CD14-positive monocyte (primary cell): ENCODE measurements around the gene IL1B. TPM values are rescaled to one million over a fixed set of nuclear protein-coding genes. Genes with fewer than 3 reads are reported as not detected.

ENCODE experiments used
- DNase-seq, 3 donors: peaks; one replicate each; pipeline ENCODE4 v3.0.0-alpha.2; 2011 to 2022
- H2AFZ ChIP-seq: 2 replicates; pipeline ENCODE4 v1.6.0; 2012; ENCODE audit warnings: mild to moderate bottlenecking, low read depth, low read length, inconsistent platforms; ENCODE audit not compliant: insufficient read depth, poor library complexity, severe bottlenecking
- H3K27ac ChIP-seq, 2 donors: 1 replicate in 1 of 2; 2 replicates in 1 of 2; pipeline ENCODE4 v1.5.1; 2012 to 2013; ENCODE audit warnings: low read length in 2 of 2, control low read depth in 1 of 2, inconsistent platforms in 1 of 2, low read depth in 1 of 2, mild to moderate bottlenecking in 1 of 2
- H3K27me3 ChIP-seq, 2 donors: one replicate each; pipeline versions ENCODE4 v1.6.0 to v1.6.1; 2011 to 2013; ENCODE audit warnings: low read length in 2 of 2; ENCODE audit not compliant: control insufficient read depth in 2 of 2, insufficient read depth in 2 of 2
- H3K36me3 ChIP-seq, 2 donors: replicated peaks in 1 of 2; 1 replicate in 1 of 2; 2 replicates in 1 of 2; pipeline versions ENCODE4 v1.5.1 to v1.6.1; 2012 to 2013; ENCODE audit warnings: low read length in 2 of 2, control low read depth in 1 of 2, inconsistent platforms in 1 of 2, mild to moderate bottlenecking in 1 of 2; ENCODE audit not compliant: insufficient read depth in 2 of 2, control insufficient read depth in 1 of 2
- H3K4me1 ChIP-seq, 2 donors: 1 replicate in 1 of 2; 2 replicates in 1 of 2; pipeline versions ENCODE4 v1.5.1 to v1.6.1; 2012 to 2013; ENCODE audit warnings: low read length in 2 of 2, control low read depth in 1 of 2, inconsistent platforms in 1 of 2, mild to moderate bottlenecking in 1 of 2, moderate library complexity in 1 of 2; ENCODE audit not compliant: insufficient read depth in 2 of 2, control insufficient read depth in 1 of 2
- H3K4me2 ChIP-seq: replicated peaks from 2 replicates; pipeline ENCODE3; 2012; ENCODE audit warnings: low read length, moderate library complexity, mild to moderate bottlenecking; ENCODE audit not compliant: poor library complexity, severe bottlenecking; ENCODE audit errors: extremely low read depth
- H3K4me3 ChIP-seq, 3 experiments: fragments of 200-600 bp in 1 of 3; sonication (generic) in 1 of 3; replicated peaks in 1 of 3; 1 replicate in 2 of 3; 2 replicates in 1 of 3; pipeline ENCODE4 v1.5.1; 2011 to 2013; ENCODE audit warnings: low read length in 3 of 3, mild to moderate bottlenecking in 3 of 3, control low read depth in 2 of 3, low read depth in 2 of 3, inconsistent platforms in 1 of 3, moderate library complexity in 1 of 3
- H3K79me2 ChIP-seq: 2 replicates; pipeline ENCODE4 v1.6.0; 2012; ENCODE audit warnings: mild to moderate bottlenecking, control low read depth, inconsistent platforms, low read length, moderate library complexity; ENCODE audit not compliant: insufficient read depth
- H3K9ac ChIP-seq: 2 replicates; pipeline ENCODE4 v1.6.0; 2017; ENCODE audit warnings: low read length, mild to moderate bottlenecking; ENCODE audit not compliant: insufficient read depth, poor library complexity, severe bottlenecking
- H3K9me3 ChIP-seq, 2 donors: replicated peaks in 1 of 2; 1 replicate in 1 of 2; 2 replicates in 1 of 2; pipeline versions ENCODE4 v1.5.1 to v1.6.1; 2012 to 2013; ENCODE audit warnings: low read length in 2 of 2, control low read depth in 1 of 2; ENCODE audit not compliant: control insufficient read depth in 1 of 2, insufficient read depth in 1 of 2
- H4K20me1 ChIP-seq: 2 replicates; pipeline ENCODE4 v1.6.0; 2012; ENCODE audit warnings: mild to moderate bottlenecking, low read length, control low read depth, moderate library complexity; ENCODE audit not compliant: insufficient read depth
- H3K27ac Mint-ChIP-seq, 7 donors: one replicate each; pipeline ENCODE4 v1.8.0; 2020; ENCODE audit warnings: mild to moderate bottlenecking in 7 of 7, mixed read lengths in 7 of 7, moderate library complexity in 6 of 7, inconsistent platforms in 2 of 7
- H3K27me3 Mint-ChIP-seq, 3 donors: one replicate each; pipeline ENCODE4 v1.8.0; 2021 to 2022; ENCODE audit warnings: low read depth in 3 of 3, mild to moderate bottlenecking in 3 of 3, mixed read lengths in 3 of 3, moderate library complexity in 3 of 3, inconsistent platforms in 1 of 3
- H3K36me3 Mint-ChIP-seq, 2 donors: one replicate each; pipeline ENCODE4 v1.8.0; 2020; ENCODE audit warnings: mixed read lengths in 2 of 2, inconsistent platforms in 1 of 2, mild to moderate bottlenecking in 1 of 2
- H3K4me1 Mint-ChIP-seq: one replicate; pipeline ENCODE4 v1.8.0; 2020; ENCODE audit warnings: mild to moderate bottlenecking, mixed read lengths
- H3K4me3 Mint-ChIP-seq, 2 donors: one replicate each; pipeline ENCODE4 v1.8.0; 2020; ENCODE audit warnings: mild to moderate bottlenecking in 2 of 2, mixed read lengths in 2 of 2, moderate library complexity in 1 of 2
- H3K9me3 Mint-ChIP-seq, 7 donors: one replicate each; pipeline ENCODE4 v1.8.0; 2020 to 2022; ENCODE audit warnings: mixed read lengths in 7 of 7, mild to moderate bottlenecking in 6 of 7, moderate library complexity in 6 of 7, inconsistent platforms in 2 of 7
- CTCF ChIP-seq: fragments of 200-600 bp; IDR thresholded peaks from one replicate; pipeline ENCODE4 v1.8.0; 2022; ENCODE audit warnings: antibody characterized with exemption, mild to moderate bottlenecking
- WGBS: methylation state at CpG from one replicate; pipeline ENCODE4 v1.1.5; 2013; ENCODE audit warnings: missing lambda C conversion rate; ENCODE audit not compliant: insufficient coverage; 5-methylcytosine and 5-hydroxymethylcytosine counted together
- intact Hi-C, 2 donors: fragments of 100-400 bp; cut with micrococcal nuclease; formaldehyde crosslinking; loops; one replicate each; pipeline versions ENCODE4 v1.15.0 to v1.15.1; 2023
- polyA plus RNA-seq, 3 donors: library from polyadenylated mRNA; depleted of rRNA in 1 of 3; unstranded in 2 of 3; stranded (reverse) in 1 of 3; fragments of 300-500 nt in 2 of 3; fragments of >200 nt in 1 of 3; fragmentation: Illumina TruSeq in 2 of 3; gene quantifications; 1 replicate in 2 of 3; 2 replicates in 1 of 3; pipeline ENCODE4 v1.2.3, GENCODE V29; 2012 to 2021

IL1B gene
- polyA plus RNA-seq, 3 donors, result 65.1 to 1,419 (median 114) TPM

GRCh38 chr2:112848833-112849232, 12.3 kb upstream of the IL1B start:
- Histone ChIP-seq H3K27ac (no peak overlapping the region), H3K79me2 (no peaks in the 10 kb centered on the region), H3K9me3 (no peaks in the 10 kb centered on the region), H3K4me3 (no peak overlapping the region), H3K9ac (no peak overlapping the region), H4K20me1 (no peaks in the 10 kb centered on the region), H2AFZ (no peak overlapping the region), H3K4me2 (no peak overlapping the region), H3K4me1 (peaks cover 0 to 8% of the 10 kb centered on the region in 2 donors), H3K27me3 (no peaks in the 10 kb centered on the region), H3K36me3 (no peaks in the 10 kb centered on the region)
- DNase-seq, result no peak
- Mint-ChIP-seq H3K27me3 (peaks cover 2 to 3% (median 3%) of the 10 kb centered on the region in 3 donors), H3K27ac (peak overlapping the region in 2 of 7 donors; percentile 2 to 41), H3K36me3 (peaks cover 0 to 3% of the 10 kb centered on the region in 2 donors), H3K4me3 (no peak overlapping the region), H3K4me1 (peaks cover 3% of the 10 kb centered on the region), H3K9me3 (peaks cover 0 to 6% (median 3%) of the 10 kb centered on the region in 7 donors)
- WGBS, result no CpG with 5 or more reads among the region's 1 CpG
- intact Hi-C loops, result no loop called here
- no peak for TF ChIP-seq CTCF

- Histone ChIP-seq H3K27ac (no peak overlapping the region), H3K4me2 (no peak overlapping the region), H3K4me3 (no peak overlapping the region), H3K36me3 (no peaks in the 10 kb centered on the region), H3K79me2 (no peaks in the 10 kb centered on the region), H2AFZ (no peak overlapping the region), H3K9me3 (no peaks in the 10 kb centered on the region), H4K20me1 (no peaks in the 10 kb centered on the region), H3K4me1 (peaks cover 27 to 34% of the 10 kb centered on the region in 2 donors), H3K27me3 (no peaks in the 10 kb centered on the region), H3K9ac (no peak overlapping the region)
- peak in 1 of 3 donors; percentile 47 for DNase-seq
- Mint-ChIP-seq H3K9me3 (peaks cover 0 to 6% (median 3%) of the 10 kb centered on the region in 7 donors), H3K27ac (peak overlapping the region in 1 of 7 donors; percentile 22), H3K4me1 (peaks cover 29% of the 10 kb centered on the region), H3K27me3 (peaks cover 0 to 3% (median 2%) of the 10 kb centered on the region in 3 donors), H3K36me3 (peaks cover 0 to 3% of the 10 kb centered on the region in 2 donors), H3K4me3 (peak overlapping the region in 1 of 2 donors; percentile 22)
- intact Hi-C loops, result no loop called here
- WGBS, result 94% methylated on average over 6 of the region's 6 CpGs
- no peak for TF ChIP-seq CTCF
Measured at GRCh38 chr2:112846031-112846430, 9.5 kb upstream of the IL1B start.
